Keratinocyte (primary cell): ENCODE measurements around the gene CDC42EP1. TPM values are rescaled to one million over a fixed set of nuclear protein-coding genes. Genes with fewer than 3 reads are reported as not detected.

Source experiments
- DNase-seq: peaks from one replicate; pipeline ENCODE4 v3.0.0-alpha.2; 2011; ENCODE audit warnings: low read depth, missing footprints, low spot score
- FAIRE-seq: peaks from 2 replicates; lab custom pipeline; 2011; peaks lifted over from hg19 to GRCh38; lab: Jason Lieb, UNC
- H2AFZ ChIP-seq: 2 replicates; pipeline ENCODE4 v1.6.0; 2012; ENCODE audit warnings: low read length, control low read depth, inconsistent platforms; ENCODE audit not compliant: control insufficient read depth
- H3K27ac ChIP-seq: 2 replicates; pipeline ENCODE4 v1.5.1; 2011; ENCODE audit warnings: low read length; ENCODE audit not compliant: control insufficient read depth, insufficient read depth
- H3K27me3 ChIP-seq: 3 replicates; pipeline ENCODE4 v1.6.0; 2011; ENCODE audit warnings: low read length; ENCODE audit not compliant: control insufficient read depth, insufficient read depth; ENCODE audit errors: extremely low read depth
- H3K36me3 ChIP-seq, 2 experiments: 2 replicates in 1 of 2; 3 replicates in 1 of 2; pipeline ENCODE4 v1.5.1; 2011; ENCODE audit warnings: low read length in 2 of 2, mild to moderate bottlenecking in 1 of 2; ENCODE audit not compliant: control insufficient read depth in 2 of 2, insufficient read depth in 2 of 2; ENCODE audit errors: extremely low read depth in 1 of 2
- H3K4me1 ChIP-seq: 3 replicates; pipeline ENCODE4 v1.5.1; 2011; ENCODE audit warnings: low read length; ENCODE audit not compliant: control insufficient read depth, insufficient read depth; ENCODE audit errors: extremely low read depth
- H3K4me2 ChIP-seq: 3 replicates; pipeline ENCODE4 v1.6.0; 2011; ENCODE audit warnings: low read depth, low read length; ENCODE audit not compliant: control insufficient read depth, insufficient read depth; ENCODE audit errors: extremely low read depth
- H3K4me3 ChIP-seq, 3 experiments: fragments of 200-600 bp in 1 of 3; sonication (generic) in 1 of 3; 2 replicates in 2 of 3; 3 replicates in 1 of 3; pipeline ENCODE4 v1.5.1; 2011 to 2016; ENCODE audit warnings: low read length in 3 of 3, mild to moderate bottlenecking in 3 of 3, control low read depth in 2 of 3, inconsistent platforms in 1 of 3, low read depth in 1 of 3, mixed read lengths in 1 of 3, mixed run types in 1 of 3, moderate library complexity in 1 of 3; ENCODE audit not compliant: control insufficient read depth in 2 of 3, insufficient read depth in 2 of 3; ENCODE audit errors: extremely low read depth in 1 of 3
- H3K79me2 ChIP-seq: 2 replicates; pipeline ENCODE4 v1.6.0; 2012; ENCODE audit warnings: low read length; ENCODE audit not compliant: control insufficient read depth, insufficient read depth
- H3K9ac ChIP-seq: 3 replicates; pipeline ENCODE4 v1.6.0; 2011; ENCODE audit warnings: low read length; ENCODE audit not compliant: control insufficient read depth, insufficient read depth; ENCODE audit errors: extremely low read depth
- H3K9me1 ChIP-seq: 3 replicates; pipeline ENCODE4 v1.6.0; 2011; ENCODE audit warnings: low read length; ENCODE audit not compliant: control insufficient read depth, insufficient read depth; ENCODE audit errors: extremely low read depth
- H3K9me3 ChIP-seq: 2 replicates; pipeline ENCODE4 v1.5.1; 2012; ENCODE audit warnings: low read depth, low read length; ENCODE audit not compliant: control insufficient read depth
- H4K20me1 ChIP-seq: 3 replicates; pipeline ENCODE4 v1.6.0; 2011; ENCODE audit warnings: low read length; ENCODE audit not compliant: control insufficient read depth, insufficient read depth; ENCODE audit errors: extremely low read depth
- EZH2 ChIP-seq: IDR thresholded peaks from one replicate; pipeline ENCODE4 v1.6.1; 2012; ENCODE audit warnings: inconsistent platforms, mild to moderate bottlenecking, low read length, moderate library complexity
- dilution Hi-C: fragments of 300-500 bp; cut with MboI; formaldehyde crosslinking; loops from one replicate; pipeline ENCODE4 v1.7.0; 2020; ENCODE audit warnings: low sequenced_read_pairs; ENCODE audit not compliant: extremely low pct_ligation_motif_present
- polyA plus RNA-seq, 5 experiments: library from polyadenylated mRNA; depleted of rRNA in 3 of 5; stranded (reverse) in 3 of 5; stranded (forward) in 1 of 5; unstranded in 1 of 5; fragments of >200 nt; gene quantifications; 1 replicate in 1 of 5; 2 replicates in 3 of 5; 3 replicates in 1 of 5; pipeline versions ENCODE4 v1.2.1 to v1.2.3, GENCODE V29; 2011 to 2012; ENCODE audit warnings: missing spikeins in 2 of 5, low read depth in 1 of 5, low replicate concordance in 1 of 5
- small RNA-seq, 3 experiments: library from RNA; depleted of rRNA; stranded (forward); fragments of <200 nt; gene quantifications; one replicate each; pipeline ENCODE3, GENCODE V24; 2012; ENCODE audit warnings: low read depth in 3 of 3, low replicate concordance in 1 of 3; ENCODE audit not compliant: insufficient read length in 3 of 3
- TF ChIP-seq, protein P1 (sequence below), 3 experiments: IDR thresholded peaks in 1 of 3; conservative IDR thresholded peaks in 1 of 3; optimal IDR thresholded peaks in 1 of 3; 2 replicates in 2 of 3; 3 replicates in 1 of 3; pipeline versions ENCODE3 to v1.5.1; 2011; ENCODE audit warnings: low read length in 3 of 3, mild to moderate bottlenecking in 3 of 3, moderate library complexity in 2 of 3, control low read depth in 1 of 3, inconsistent platforms in 1 of 3; ENCODE audit not compliant: insufficient read depth in 2 of 3; ENCODE audit errors: extremely low read depth in 1 of 3

The CDC42EP1 gene
- polyA plus RNA-seq, 1 donor (not counting 4 experiments of a cell fraction or from before 2014, with no cell fraction given): 10.5 TPM

DNA sequence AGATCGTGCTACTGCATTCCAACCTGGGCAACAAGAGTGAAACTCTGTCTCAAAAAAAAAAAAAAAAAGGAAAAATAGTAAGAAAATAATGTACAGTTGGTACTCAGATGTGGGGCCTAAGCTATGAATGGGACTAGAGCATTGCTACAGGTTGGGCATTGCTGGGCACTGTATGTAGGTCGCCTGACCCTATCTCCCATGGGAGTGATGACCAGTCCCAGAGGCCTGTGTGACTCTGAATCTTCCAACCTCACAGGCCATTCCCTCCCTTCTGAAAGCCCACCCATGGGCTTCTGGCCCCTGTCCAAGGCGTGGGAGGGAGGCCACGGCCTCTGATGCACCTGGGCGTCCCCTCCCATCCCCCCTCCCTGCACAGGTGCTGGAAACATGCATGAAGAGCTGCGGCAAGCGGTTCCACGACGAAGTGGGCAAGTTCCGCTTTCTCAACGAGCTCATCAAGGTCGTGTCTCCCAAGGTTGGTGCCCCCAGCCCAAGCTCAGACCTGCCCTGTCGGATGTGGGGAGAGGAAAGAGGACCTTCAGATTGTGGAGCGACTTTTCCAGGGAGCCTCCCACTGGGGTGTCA is 57.9 kb downstream of the CDC42EP1 start:
- FAIRE-seq: no peak
- Histone ChIP-seq H3K9me1 (no peaks in the 10 kb centered on the region), H2AFZ (no peak overlapping the region), H3K9ac (no peak overlapping the region), H3K36me3 (peaks cover 27 to 33% of the 10 kb centered on the region in 2 experiments), H3K4me3 (no peak overlapping the region), H3K9me3 (no peaks in the 10 kb centered on the region), H3K79me2 (no peaks in the 10 kb centered on the region), H4K20me1 (no peaks in the 10 kb centered on the region), H3K27ac (no peak overlapping the region), H3K4me1 (peaks cover under 1% of the 10 kb centered on the region), H3K27me3 (no peaks in the 10 kb centered on the region), H3K4me2 (no peak overlapping the region)
- no peak for TF ChIP-seq EZH2
- TF ChIP-seq, protein P1, sequence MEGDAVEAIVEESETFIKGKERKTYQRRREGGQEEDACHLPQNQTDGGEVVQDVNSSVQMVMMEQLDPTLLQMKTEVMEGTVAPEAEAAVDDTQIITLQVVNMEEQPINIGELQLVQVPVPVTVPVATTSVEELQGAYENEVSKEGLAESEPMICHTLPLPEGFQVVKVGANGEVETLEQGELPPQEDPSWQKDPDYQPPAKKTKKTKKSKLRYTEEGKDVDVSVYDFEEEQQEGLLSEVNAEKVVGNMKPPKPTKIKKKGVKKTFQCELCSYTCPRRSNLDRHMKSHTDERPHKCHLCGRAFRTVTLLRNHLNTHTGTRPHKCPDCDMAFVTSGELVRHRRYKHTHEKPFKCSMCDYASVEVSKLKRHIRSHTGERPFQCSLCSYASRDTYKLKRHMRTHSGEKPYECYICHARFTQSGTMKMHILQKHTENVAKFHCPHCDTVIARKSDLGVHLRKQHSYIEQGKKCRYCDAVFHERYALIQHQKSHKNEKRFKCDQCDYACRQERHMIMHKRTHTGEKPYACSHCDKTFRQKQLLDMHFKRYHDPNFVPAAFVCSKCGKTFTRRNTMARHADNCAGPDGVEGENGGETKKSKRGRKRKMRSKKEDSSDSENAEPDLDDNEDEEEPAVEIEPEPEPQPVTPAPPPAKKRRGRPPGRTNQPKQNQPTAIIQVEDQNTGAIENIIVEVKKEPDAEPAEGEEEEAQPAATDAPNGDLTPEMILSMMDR (optimal IDR thresholded peaks at IDR 0.05 in 1 of 3, IDR thresholded peaks at IDR 0.05 in 1 of 3, conservative IDR thresholded peaks at IDR 0.05 in 1 of 3; ENCODE audit: extremely low read depth in 1 of 3, insufficient read depth in 2 of 3, low read length in 3 of 3): no peak
- dilution Hi-C loops: no loop called here
- DNase-seq: no peak

DNA sequence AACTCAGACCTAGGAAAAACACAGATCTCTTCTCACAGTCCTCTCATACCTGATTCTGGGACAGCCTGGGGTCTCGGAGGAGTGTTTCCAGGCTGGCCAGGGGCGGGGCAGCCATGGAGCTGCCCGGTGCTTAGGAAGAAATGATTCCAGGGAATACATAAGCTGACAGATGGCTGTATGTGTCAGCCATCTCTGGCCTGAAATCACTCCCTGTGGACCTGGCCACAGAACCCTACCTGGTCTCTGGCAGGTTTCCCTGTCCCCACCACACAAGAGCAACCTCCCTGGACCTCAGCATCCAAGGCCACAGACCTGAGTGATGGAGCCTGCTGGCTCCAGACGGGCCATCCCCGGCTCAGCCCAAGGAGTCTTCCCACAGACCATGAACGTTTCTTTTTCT is 58.4 kb downstream of the CDC42EP1 start:
- H3K27ac ChIP-seq: no peak overlapping the region
- H3K9ac ChIP-seq: no peak overlapping the region
- no peak overlapping the region for H3K4me2 ChIP-seq
- H2AFZ ChIP-seq: no peak overlapping the region
- H3K36me3 ChIP-seq: peaks cover 30 to 36% of the 10 kb centered on the region in 2 experiments
- no peak for TF ChIP-seq EZH2
- TF ChIP-seq, protein P1 (optimal IDR thresholded peaks at IDR 0.05 in 1 of 3, IDR thresholded peaks at IDR 0.05 in 1 of 3, conservative IDR thresholded peaks at IDR 0.05 in 1 of 3; ENCODE audit: extremely low read depth in 1 of 3, insufficient read depth in 2 of 3, low read length in 3 of 3): no peak
- H3K79me2 ChIP-seq: no peaks in the 10 kb centered on the region
- no peak for FAIRE-seq
- no peaks in the 10 kb centered on the region for H3K9me1 ChIP-seq
- no peaks in the 10 kb centered on the region for H3K4me1 ChIP-seq
- H3K9me3 ChIP-seq: no peaks in the 10 kb centered on the region
- H4K20me1 ChIP-seq: no peaks in the 10 kb centered on the region
- DNase-seq: no peak
- H3K27me3 ChIP-seq: no peaks in the 10 kb centered on the region
- dilution Hi-C loops: no loop called here
- no peak overlapping the region for H3K4me3 ChIP-seq

Small RNAs within 50 kb of the gene (small RNA-seq; reads per million reads assigned to genes)
- 0 reads per million in 3 experiments for gene RF00017

Other genes with a start within 250 kb of the CDC42EP1 start
- 0.13 to 0.28 TPM (median 0.19 TPM) in 3 replicates for gene ELFN2, start 133.0 kb upstream of the CDC42EP1 start, polyA plus RNA-seq
- 4.1 to 5.9 TPM (median 5.8 TPM) in 3 replicates for gene MFNG, start 74.1 kb upstream of the CDC42EP1 start, polyA plus RNA-seq
- gene CARD10, start 41.1 kb upstream of the CDC42EP1 start, polyA plus RNA-seq: 32.2 to 50.8 TPM (median 40.1 TPM) in 3 replicates
- not detected in 3 replicates for gene LGALS2, start 19.6 kb downstream of the CDC42EP1 start, polyA plus RNA-seq
- 29.2 to 36.4 TPM (median 32.5 TPM) in 3 replicates for gene GGA1, start 48.4 kb downstream of the CDC42EP1 start, polyA plus RNA-seq
- 27.2 to 49.8 TPM (median 32.6 TPM) in 3 replicates for gene SH3BP1, start 79.2 kb downstream of the CDC42EP1 start, polyA plus RNA-seq
- 4.6 to 6.3 TPM (median 5.2 TPM) in 3 replicates for gene PDXP, start 98.2 kb downstream of the CDC42EP1 start, polyA plus RNA-seq
- 1,629 to 5,918 TPM (median 2,086 TPM) in 3 replicates for gene LGALS1, start 115.2 kb downstream of the CDC42EP1 start, polyA plus RNA-seq
- gene NOL12, start 125.9 kb downstream of the CDC42EP1 start, polyA plus RNA-seq: 22.1 to 23.8 TPM (median 22.1 TPM) in 3 replicates
- 13.9 to 24.8 TPM (median 22.2 TPM) in 3 replicates for gene TRIOBP, start 136.6 kb downstream of the CDC42EP1 start, polyA plus RNA-seq
- 8.2 to 8.5 TPM (median 8.4 TPM) in 3 replicates for gene GCAT, start 247.5 kb downstream of the CDC42EP1 start, polyA plus RNA-seq